BE2C (cell line): ENCODE results near the gene GSTO1.

ENCODE experiments used
- DNase-seq: peaks from one replicate; pipeline ENCODE4 v3.0.0-alpha.2; 2020
- H3K27me3 ChIP-seq: fragments of 250-450 bp; sonication (Bioruptor Pico); 2 replicates; pipeline ENCODE4 v1.5.1; 2020; ENCODE audit warnings: mild to moderate bottlenecking
- H3K36me3 ChIP-seq: fragments of 250-450 bp; sonication (Bioruptor Pico); 2 replicates; pipeline ENCODE4 v1.5.1; 2020; ENCODE audit warnings: mild to moderate bottlenecking
- H3K4me1 ChIP-seq: fragments of 250-450 bp; sonication (Bioruptor Pico); 2 replicates; pipeline ENCODE4 v1.5.1; 2020
- H3K4me3 ChIP-seq: 2 replicates; pipeline ENCODE4 v1.5.1; 2011; ENCODE audit warnings: low read depth, low read length
- H3K9me3 ChIP-seq: fragments of 250-450 bp; sonication (Bioruptor Pico); 2 replicates; pipeline ENCODE4 v1.5.1; 2020
- CTCF ChIP-seq: IDR thresholded peaks from 2 replicates; pipeline ENCODE4 v1.5.1; 2012; ENCODE audit warnings: mild to moderate bottlenecking, low read depth, low read length

The GSTO1 gene

GRCh38 chr10:104259999-104260774, 5.5 kb downstream of the GSTO1 start:
- Histone ChIP-seq H3K4me1 (no peaks in the 10 kb centered on the region; the same call in 1 of the 2 replicates), H3K4me3 (no peak overlapping the region), H3K27me3 (no peaks in the 10 kb centered on the region), H3K9me3 (no peaks in the 10 kb centered on the region), H3K36me3 (peaks cover 51% of the 10 kb centered on the region)
- TF ChIP-seq CTCF, result no peak
- DNase-seq, result no peak

GRCh38 chr10:104260775-104261115, 6.1 kb downstream of the GSTO1 start:
- Histone ChIP-seq H3K27me3 (no peaks in the 10 kb centered on the region), H3K4me3 (no peak overlapping the region), H3K36me3 (peaks cover 55% of the 10 kb centered on the region), H3K4me1 (no peaks in the 10 kb centered on the region; the same call in 1 of the 2 replicates), H3K9me3 (no peaks in the 10 kb centered on the region)
- no peak for TF ChIP-seq CTCF
- DNase-seq, result no peak

- DNase-seq, result no peak
- no peaks in the 10 kb centered on the region for H3K4me1 ChIP-seq
- no peaks in the 10 kb centered on the region for H3K27me3 ChIP-seq
- H3K36me3 ChIP-seq, result peaks cover 59% of the 10 kb centered on the region
- no peaks in the 10 kb centered on the region for H3K9me3 ChIP-seq
- TF ChIP-seq CTCF, result no peak
- no peak overlapping the region for H3K4me3 ChIP-seq
Observed at GRCh38 chr10:104262055-104262454, 7.4 kb downstream of the GSTO1 start.

GRCh38 chr10:104264783-104265182, 10.1 kb downstream of the GSTO1 start:
- no peak for DNase-seq
- Histone ChIP-seq H3K36me3 (peaks cover 47% of the 10 kb centered on the region), H3K27me3 (no peaks in the 10 kb centered on the region), H3K4me3 (no peak overlapping the region), H3K4me1 (no peaks in the 10 kb centered on the region; the same call in 1 of the 2 replicates), H3K9me3 (no peaks in the 10 kb centered on the region)
- TF ChIP-seq CTCF, result no peak

- no peaks in the 10 kb centered on the region for H3K9me3 ChIP-seq
- no peaks in the 10 kb centered on the region; the same call in 1 of the 2 replicates for H3K4me1 ChIP-seq
- H3K27me3 ChIP-seq, result no peaks in the 10 kb centered on the region
- TF ChIP-seq CTCF, result no peak
- no peak for DNase-seq
- H3K4me3 ChIP-seq, result peak overlapping the region; percentile 93
- peaks cover 30% of the 10 kb centered on the region for H3K36me3 ChIP-seq
Observed at GRCh38 chr10:104267721-104268404, 13.2 kb downstream of the GSTO1 start.

- TF ChIP-seq CTCF, result no peak
- H3K9me3 ChIP-seq, result no peaks in the 10 kb centered on the region
- no peak for DNase-seq
- peaks cover 26% of the 10 kb centered on the region for H3K36me3 ChIP-seq
- H3K27me3 ChIP-seq, result no peaks in the 10 kb centered on the region
- peak overlapping the region; percentile 93 for H3K4me3 ChIP-seq
- H3K4me1 ChIP-seq, result no peaks in the 10 kb centered on the region; the same call in 1 of the 2 replicates
Observed at GRCh38 chr10:104268405-104268712, 13.7 kb downstream of the GSTO1 start.
